Body of pancreas (tissue), 4 donors: Measurements from ENCODE around the gene KAZALD1. TPM values are rescaled to one million over a fixed set of nuclear protein-coding genes. Genes with fewer than 3 reads are reported as not detected.

Source experiments
- ATAC-seq: fragments of 150-250 bp; one replicate; pipeline ENCODE4 v1.9.1; 2016
- DNase-seq, 4 donors: peaks; one replicate each; pipeline ENCODE4 v3.0.0-alpha.2; 2019
- H3K27ac ChIP-seq, 4 donors: fragments of 200-600 bp; sonication (generic); 1 replicate in 3 of 4; 2 replicates in 1 of 4; pipeline versions ENCODE4 v1.5.1 to v1.6.1; 2016 to 2019; ENCODE audit warnings: mild to moderate bottlenecking in 1 of 4, mixed read lengths in 1 of 4, moderate library complexity in 1 of 4
- H3K27me3 ChIP-seq, 2 donors: fragments of 200-600 bp; sonication (generic); one replicate each; pipeline ENCODE4 v1.6.0; 2016; ENCODE audit warnings: mild to moderate bottlenecking in 1 of 2
- H3K36me3 ChIP-seq, 2 donors: fragments of 200-600 bp; sonication (generic); replicated peaks in 1 of 2; 2 replicates each; pipeline ENCODE4 v1.5.1; 2016; ENCODE audit warnings: low read depth in 2 of 2; ENCODE audit not compliant: insufficient read depth in 1 of 2
- H3K4me1 ChIP-seq: fragments of 200-600 bp; sonication (generic); one replicate; pipeline ENCODE4 v1.6.0; 2016
- H3K4me3 ChIP-seq, 2 donors: fragments of 200-600 bp; sonication (generic); 1 replicate in 1 of 2; 2 replicates in 1 of 2; pipeline ENCODE4 v1.5.1; 2016 to 2019
- H3K9me3 ChIP-seq, 3 donors: fragments of 200-600 bp; sonication (generic); 1 replicate in 2 of 3; 2 replicates in 1 of 3; pipeline ENCODE4 v1.5.1; 2016
- CTCF ChIP-seq, 7 experiments: fragments of 450-650 bp in 4 of 7; fragments of 200-600 bp in 3 of 7; sonication (generic) in 3 of 7; IDR thresholded peaks; one replicate each; pipeline ENCODE4 v1.5.1; 2016 to 2019; ENCODE audit warnings: antibody characterized with exemption in 7 of 7
- POLR2A ChIP-seq, 3 donors: fragments of 450-650 bp; IDR thresholded peaks; one replicate each; pipeline ENCODE4 v1.6.1; 2016; ENCODE audit warnings: antibody characterized with exemption in 3 of 3, mild to moderate bottlenecking in 2 of 3
- WGBS, 2 donors: methylation state at CpG; one replicate each; pipeline ENCODE4 v1.1.5; 2017; 5-methylcytosine and 5-hydroxymethylcytosine counted together
- intact Hi-C: fragments of 100-400 bp; cut with DNase I; formaldehyde crosslinking; loops from one replicate; pipeline ENCODE4 v1.15.1; 2023
- total RNA-seq, 2 donors: library from RNA; depleted of rRNA; stranded (reverse); fragments of >200 nt; gene quantifications; one replicate each; pipeline ENCODE4 v1.1.0, GENCODE V29; 2016

The KAZALD1 gene
- total RNA-seq, 2 donors from 2014 or later = 1.6 to 1.8 TPM

GRCh38 chr10:101063548-101064414 is 2.0 kb downstream of the KAZALD1 start:
- Histone ChIP-seq H3K27ac (no peak overlapping the region), H3K27me3 (no peaks in the 10 kb centered on the region), H3K36me3 (no peaks in the 10 kb centered on the region), H3K9me3 (no peaks in the 10 kb centered on the region), H3K4me3 (no peak overlapping the region), H3K4me1 (peaks cover 60% of the 10 kb centered on the region)
- ATAC-seq = no peak
- DNase-seq = no peak
- TF ChIP-seq CTCF (IDR thresholded peaks at IDR 0.05) = no peak
- TF ChIP-seq POLR2A (IDR thresholded peaks at IDR 0.05) = no peak
- intact Hi-C loops = no loop called here
- 57 to 58% methylated on average over 13 to 14 of the region's 15 CpGs for WGBS, 2 donors

- Histone ChIP-seq H3K36me3 (no peaks in the 10 kb centered on the region), H3K4me3 (no peak overlapping the region), H3K27ac (no peak overlapping the region), H3K9me3 (no peaks in the 10 kb centered on the region), H3K27me3 (no peaks in the 10 kb centered on the region), H3K4me1 (peaks cover 60% of the 10 kb centered on the region)
- intact Hi-C loops = no loop called here
- no peak for DNase-seq
- ATAC-seq = no peak
- TF ChIP-seq CTCF (IDR thresholded peaks at IDR 0.05) (no peak), POLR2A (IDR thresholded peaks at IDR 0.05) (no peak)
- 75 to 76% methylated on average over 5 to 8 of the region's 9 CpGs for WGBS, 2 donors
Observed at GRCh38 chr10:101064415-101065030, 2.7 kb downstream of the KAZALD1 start.

- no peak for TF ChIP-seq CTCF (IDR thresholded peaks at IDR 0.05)
- H3K4me1 ChIP-seq = peaks cover 50% of the 10 kb centered on the region
- no peak for DNase-seq
- no peaks in the 10 kb centered on the region for H3K27me3 ChIP-seq
- WGBS, 2 donors = 71 to 80% methylated on average over 2 to 3 of the region's 3 CpGs
- H3K27ac ChIP-seq = peak overlapping the region in 2 of 4 donors; percentile 47 to 52
- no peaks in the 10 kb centered on the region for H3K9me3 ChIP-seq
- intact Hi-C loops = no loop called here
- no peak for ATAC-seq
- no peak overlapping the region for H3K4me3 ChIP-seq
- H3K36me3 ChIP-seq = no peaks in the 10 kb centered on the region
Observed at GRCh38 chr10:101065481-101066145, 3.8 kb downstream of the KAZALD1 start.

GRCh38 chr10:101066146-101066895 is 4.5 kb downstream of the KAZALD1 start:
- ATAC-seq = peak; percentile 55
- Histone ChIP-seq H3K9me3 (no peaks in the 10 kb centered on the region), H3K27ac (peak overlapping the region in 2 of 4 donors; percentile 47 to 52), H3K36me3 (no peaks in the 10 kb centered on the region), H3K4me1 (peaks cover 43% of the 10 kb centered on the region), H3K27me3 (no peaks in the 10 kb centered on the region), H3K4me3 (peak overlapping the region in 1 of 2 donors; percentile 1)
- intact Hi-C loops = no loop called here
- TF ChIP-seq POLR2A (IDR thresholded peaks at IDR 0.05) (peak in 2 of 3 donors; percentile 20 to 26), CTCF (IDR thresholded peaks at IDR 0.05) (peak; percentile 9 to 59 (median 41))
- peak; percentile 65 to 77 (median 72) for DNase-seq
- WGBS, 2 donors = 0 to 4% methylated on average over 28 to 49 of the region's 49 CpGs
